Lung (tissue), 12 donors: ENCODE data around the gene EPDR1. TPM values are rescaled to one million over a fixed set of nuclear protein-coding genes. Genes with fewer than 3 reads are reported as not detected.

Source experiments
- ATAC-seq: fragments of 200-7000 bp; cut with Tn5 transposase; one replicate; pipeline ENCODE4 v1.9.1; 2020; ENCODE audit warnings: moderate number of reproducible peaks; ENCODE audit not compliant: insufficient read depth, low FRiP score
- DNase-seq, 3 donors: peaks; one replicate each; pipeline ENCODE4 v3.0.0-alpha.2; 2013 to 2017
- H3K27ac ChIP-seq, 2 donors: one replicate each; pipeline ENCODE4 v1.5.1; 2013; ENCODE audit warnings: mild to moderate bottlenecking in 2 of 2, moderate library complexity in 2 of 2, control low read depth in 1 of 2, inconsistent platforms in 1 of 2, low read depth in 1 of 2, low read length in 1 of 2
- H3K27me3 ChIP-seq, 3 donors: one replicate each; pipeline ENCODE4 v1.5.1; 2013; ENCODE audit warnings: low read length in 2 of 3; ENCODE audit not compliant: control insufficient read depth in 3 of 3, insufficient read depth in 3 of 3
- H3K36me3 ChIP-seq, 4 donors: one replicate each; pipeline ENCODE4 v1.5.1; 2013; ENCODE audit warnings: low read length in 4 of 4, mild to moderate bottlenecking in 1 of 4, moderate library complexity in 1 of 4; ENCODE audit not compliant: control insufficient read depth in 4 of 4, insufficient read depth in 4 of 4
- H3K4me1 ChIP-seq, 5 donors: one replicate each; pipeline ENCODE4 v1.5.1; 2013; ENCODE audit warnings: low read length in 5 of 5, mild to moderate bottlenecking in 2 of 5, moderate library complexity in 1 of 5; ENCODE audit not compliant: control insufficient read depth in 5 of 5, insufficient read depth in 5 of 5
- H3K4me3 ChIP-seq: one replicate; pipeline ENCODE4 v1.5.1; 2013; ENCODE audit warnings: mild to moderate bottlenecking, control low read depth, moderate library complexity
- H3K9ac ChIP-seq, 2 donors: one replicate each; pipeline ENCODE4 v1.5.1; 2013; ENCODE audit warnings: low read length in 2 of 2, control low read depth in 1 of 2; ENCODE audit not compliant: insufficient read depth in 1 of 2
- H3K9me3 ChIP-seq, 4 donors: one replicate each; pipeline ENCODE4 v1.5.1; 2013; ENCODE audit warnings: low read length in 3 of 4, mild to moderate bottlenecking in 1 of 4, moderate library complexity in 1 of 4; ENCODE audit not compliant: control insufficient read depth in 4 of 4, insufficient read depth in 3 of 4
- CTCF ChIP-seq: IDR thresholded peaks from 2 replicates; pipeline ENCODE4 v1.5.1; 2012; ENCODE audit warnings: mild to moderate bottlenecking; ENCODE audit errors: control extremely low read depth, extremely low read depth
- WGBS, 2 donors: extraction: QIAGEN DNeasy Blood & Tissue Kit; methylation state at CpG; one replicate each; pipeline ENCODE4 v1.1.7; 2013; 5-methylcytosine and 5-hydroxymethylcytosine counted together
- polyA plus RNA-seq, 2 donors: library from polyadenylated mRNA; stranded (reverse); fragments of 200-250 nt; gene quantifications; one replicate each; pipeline ENCODE4 v1.2.1, GENCODE V29; 2013
- total RNA-seq, 2 donors: library from RNA; depleted of rRNA in 1 of 2; stranded (reverse); fragments of >200 nt in 1 of 2; gene quantifications; one replicate each; pipeline ENCODE4 v1.2.1, GENCODE V29; 2014 to 2021
- donor health status: control.
- donor health status: control.
- donor health status: Bipolar disorder and iron deficiency.
- donor health status: healthy.
- donor health status: DM: yes; HTN: yes; CAD: no.

Gene EPDR1
- total and polyA plus RNA-seq, 4 donors, result 22.5 to 93.2 (median 49.1) TPM

GRCh38 chr7:37964196-37964595, 43.8 kb downstream of the EPDR1 start:
- TF ChIP-seq CTCF, result no peak
- 78 to 82% methylated on average over 5 of the region's 5 CpGs for WGBS, 2 donors

DNA sequence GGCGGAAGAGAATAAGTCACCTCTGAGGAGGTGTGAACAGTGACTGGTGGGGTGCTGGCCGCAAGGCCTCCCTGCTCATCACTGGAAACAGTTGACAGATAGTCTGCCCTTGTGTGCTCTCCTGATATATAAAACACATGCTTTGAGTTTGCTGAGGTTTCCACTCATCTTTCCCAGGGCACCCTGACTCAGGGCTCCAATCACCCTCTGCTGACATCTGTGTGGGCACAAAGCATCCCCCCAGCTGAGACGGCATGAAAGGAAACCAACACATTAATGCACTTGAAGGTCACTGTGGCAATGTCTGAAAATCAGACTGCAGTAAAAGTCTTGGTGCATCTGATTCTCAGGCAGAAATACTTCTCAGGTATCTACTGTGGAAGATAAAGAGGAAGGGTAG, 49.8 kb downstream of the EPDR1 start:
- ATAC-seq (no peak), DNase-seq (no peak)
- Histone ChIP-seq H3K36me3 (no peaks in the 10 kb centered on the region), H3K4me3 (no peak overlapping the region), H3K27ac (no peak overlapping the region), H3K4me1 (no peaks in the 10 kb centered on the region), H3K9me3 (no peaks in the 10 kb centered on the region), H3K9ac (no peak overlapping the region), H3K27me3 (peaks cover 0 to 3% (median 0%) of the 10 kb centered on the region in 3 donors)
- no peak for TF ChIP-seq CTCF
- 77 to 93% methylated on average over 3 of the region's 3 CpGs for WGBS, 2 donors

More at GRCh38 chr7:37964196-37964595, 43.8 kb downstream of the EPDR1 start:
- no peaks in the 10 kb centered on the region for H3K27me3 ChIP-seq
- no peak overlapping the region for H3K9ac ChIP-seq
- no peaks in the 10 kb centered on the region for H3K9me3 ChIP-seq
- no peak overlapping the region for H3K4me3 ChIP-seq
- H3K27ac ChIP-seq, result no peak overlapping the region
- ATAC-seq (no peak), DNase-seq (no peak)
- H3K36me3 ChIP-seq, result no peaks in the 10 kb centered on the region
- H3K4me1 ChIP-seq, result no peaks in the 10 kb centered on the region

GRCh38 chr7:37971491-37971890, 51.1 kb downstream of the EPDR1 start:
- ATAC-seq, result no peak
- Histone ChIP-seq H3K9me3 (no peaks in the 10 kb centered on the region), H3K4me1 (no peaks in the 10 kb centered on the region), H3K27ac (no peak overlapping the region), H3K4me3 (no peak overlapping the region), H3K27me3 (peaks cover 0 to 3% (median 0%) of the 10 kb centered on the region in 3 donors), H3K9ac (no peak overlapping the region), H3K36me3 (no peaks in the 10 kb centered on the region)
- DNase-seq, result no peak
- TF ChIP-seq CTCF, result no peak
- WGBS, 2 donors, result 84 to 92% methylated on average over 4 of the region's 4 CpGs

DNA sequence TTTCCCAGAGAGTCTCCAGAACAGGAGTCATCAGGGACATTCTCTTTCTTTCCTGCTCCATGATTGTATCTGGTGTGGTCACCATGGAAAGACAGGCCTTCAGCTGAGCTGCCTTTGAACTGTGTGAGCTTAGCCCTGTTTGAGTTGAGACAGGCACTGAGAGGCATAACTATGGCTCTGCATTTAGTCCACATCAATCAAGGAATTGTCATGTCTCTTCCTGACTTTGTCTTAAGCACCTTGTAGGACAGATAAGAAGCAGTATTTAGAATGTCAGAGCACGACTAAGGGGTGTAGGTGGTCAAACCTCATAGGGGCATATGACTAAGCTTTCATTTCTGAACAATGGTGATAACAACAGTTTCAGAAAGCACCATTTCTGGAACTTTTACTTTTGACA, 53.5 kb downstream of the EPDR1 start:
- ATAC-seq (no peak), DNase-seq (no peak)
- Histone ChIP-seq H3K4me3 (no peak overlapping the region), H3K27me3 (peaks cover 0 to 3% (median 0%) of the 10 kb centered on the region in 3 donors), H3K27ac (no peak overlapping the region), H3K36me3 (no peaks in the 10 kb centered on the region), H3K9me3 (no peaks in the 10 kb centered on the region), H3K4me1 (no peaks in the 10 kb centered on the region), H3K9ac (no peak overlapping the region)
- 16 to 18% methylated on average over 1 of the region's 1 CpG for WGBS, 2 donors
- TF ChIP-seq CTCF, result no peak
